ENCODE data around the gene MSI2. TPM values are rescaled to one million over a fixed set of nuclear protein-coding genes. Genes with fewer than 3 reads are reported as not detected.

MSI2 gene
- total RNA-seq, 4 donors from 2014 or later: 27.3 to 50.4 (median 36.8) TPM

DNA sequence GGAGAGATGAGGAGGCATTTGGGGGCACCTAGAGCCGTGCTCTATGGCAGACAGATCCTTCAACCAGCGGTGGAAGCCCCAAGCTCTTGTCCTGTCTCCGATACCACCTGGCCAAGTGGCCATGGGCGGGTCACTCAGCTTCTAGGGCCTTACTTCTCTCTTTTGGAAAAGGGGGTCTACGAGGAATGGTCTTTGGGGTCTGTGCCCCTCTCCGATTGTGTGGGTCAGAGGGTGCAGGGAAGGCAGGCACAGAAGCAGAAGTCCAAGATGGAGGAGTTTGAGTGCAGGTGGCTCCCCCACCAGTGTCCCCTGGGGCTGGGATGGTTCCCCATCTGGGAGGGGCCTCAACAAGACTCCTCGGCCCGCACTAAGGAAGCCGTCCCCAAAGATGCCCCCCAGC is 372.1 kb downstream of the MSI2 start:
- peaks cover 0 to 68% of the 10 kb centered on the region in 2 donors for H3K36me3 ChIP-seq
- 100% methylated on average over 1 of the region's 9 CpGs; no CpG with 5 or more reads in 1 of the 2 donors for WGBS, 2 donors (ENCODE audit: low coverage in 1 of 2)
- TF ChIP-seq POLR2AphosphoS5 (IDR thresholded peaks at IDR 0.05): no peak
- no peak for TF ChIP-seq EP300 (IDR thresholded peaks at IDR 0.05)
- no peak for TF ChIP-seq CTCF (IDR thresholded peaks at IDR 0.05)
- TF ChIP-seq POLR2A (IDR thresholded peaks at IDR 0.05): no peak
- H3K27ac ChIP-seq: no peak overlapping the region
- no peaks in the 10 kb centered on the region for H3K9me3 ChIP-seq
- no peak for ATAC-seq
- H3K27me3 ChIP-seq: no peaks in the 10 kb centered on the region
- H3K4me3 ChIP-seq: no peak overlapping the region
- H3K4me1 ChIP-seq: peaks cover 0 to 15% (median 0%) of the 10 kb centered on the region in 3 donors

DNA sequence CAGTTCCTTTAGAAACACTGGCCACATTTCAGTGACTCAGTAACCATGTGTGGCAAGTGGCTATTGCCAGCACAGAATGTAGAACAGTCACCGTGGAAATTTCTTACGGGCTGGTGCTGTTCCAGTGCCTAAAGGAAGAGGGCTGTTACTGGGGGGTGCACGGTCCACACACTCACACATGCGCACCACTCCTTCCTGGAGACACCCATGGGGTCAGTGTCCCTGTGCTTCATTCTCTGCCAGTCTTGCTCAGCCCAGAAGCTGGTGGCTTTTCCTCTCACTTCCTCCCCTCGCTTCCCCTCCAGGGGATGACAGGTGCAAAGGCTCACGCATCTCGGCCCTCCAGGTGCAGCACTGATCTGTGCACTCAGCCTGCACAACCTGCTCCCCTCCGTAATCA is 373.1 kb downstream of the MSI2 start:
- H3K4me1 ChIP-seq: peaks cover 0 to 5% (median 0%) of the 10 kb centered on the region in 3 donors
- 75 to 78% methylated on average over 4 to 7 of the region's 8 CpGs for WGBS, 2 donors (ENCODE audit: low coverage in 1 of 2)
- no peaks in the 10 kb centered on the region for H3K9me3 ChIP-seq
- H3K36me3 ChIP-seq: peaks cover 0 to 74% of the 10 kb centered on the region in 2 donors
- H3K27ac ChIP-seq: no peak overlapping the region
- no peak overlapping the region for H3K4me3 ChIP-seq
- TF ChIP-seq EP300 (IDR thresholded peaks at IDR 0.05) (no peak), POLR2A (IDR thresholded peaks at IDR 0.05) (no peak), CTCF (IDR thresholded peaks at IDR 0.05) (no peak), POLR2AphosphoS5 (IDR thresholded peaks at IDR 0.05) (no peak)
- ATAC-seq: no peak
- no peaks in the 10 kb centered on the region for H3K27me3 ChIP-seq

DNA sequence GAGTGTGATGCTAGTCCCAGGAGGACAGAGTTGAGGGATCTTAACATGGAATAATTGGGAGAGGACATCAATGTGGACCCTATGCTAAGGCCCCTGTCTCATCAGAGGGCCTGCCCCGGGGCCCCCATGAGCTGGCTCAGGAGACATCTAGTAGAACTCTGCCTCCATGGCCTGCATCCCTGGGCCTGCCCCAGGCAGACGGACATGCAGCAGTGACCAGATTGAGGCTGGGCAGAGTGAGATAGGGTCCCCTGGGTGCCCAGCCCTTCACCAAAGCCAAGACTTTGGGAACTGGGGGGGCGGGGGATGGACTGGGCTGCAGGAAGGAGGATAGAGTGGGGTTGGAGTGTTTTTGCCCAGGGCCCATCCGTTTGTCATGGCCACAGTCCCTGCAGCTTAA is 373.6 kb downstream of the MSI2 start:
- H3K4me3 ChIP-seq: no peak overlapping the region
- no peaks in the 10 kb centered on the region for H3K27me3 ChIP-seq
- no peak overlapping the region for H3K27ac ChIP-seq
- TF ChIP-seq EP300 (IDR thresholded peaks at IDR 0.05) (no peak), POLR2AphosphoS5 (IDR thresholded peaks at IDR 0.05) (no peak), POLR2A (IDR thresholded peaks at IDR 0.05) (no peak), CTCF (IDR thresholded peaks at IDR 0.05) (no peak)
- H3K4me1 ChIP-seq: peaks cover 0 to under 1% (median 0%) of the 10 kb centered on the region in 3 donors
- H3K9me3 ChIP-seq: no peaks in the 10 kb centered on the region
- ATAC-seq: no peak
- H3K36me3 ChIP-seq: peaks cover 0 to 74% of the 10 kb centered on the region in 2 donors
- WGBS, 2 donors (ENCODE audit: low coverage in 1 of 2): 100% methylated on average over 1 of the region's 4 CpGs; no CpG with 5 or more reads in 1 of the 2 donors

DNA sequence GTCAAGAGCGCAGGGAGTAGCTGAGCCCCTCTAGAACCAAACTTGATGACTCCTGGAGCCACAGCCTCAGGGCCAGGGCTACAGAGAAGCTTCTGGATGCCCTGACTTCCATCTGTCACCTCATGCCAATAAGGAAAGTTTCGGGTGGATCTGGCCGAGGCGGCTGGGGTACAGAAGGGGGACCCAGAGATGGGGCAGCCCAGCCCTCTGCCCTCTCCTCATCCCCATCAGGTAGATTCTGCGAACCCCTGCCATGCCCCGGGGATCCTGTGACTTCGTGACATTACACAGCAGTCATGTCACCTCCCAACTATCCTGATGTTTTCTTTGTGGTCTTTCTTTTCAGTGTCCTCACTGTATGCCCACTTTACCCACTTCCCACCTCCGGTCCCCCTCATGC is 374.4 kb downstream of the MSI2 start:
- Histone ChIP-seq H3K27ac (no peak overlapping the region), H3K9me3 (no peaks in the 10 kb centered on the region), H3K4me3 (no peak overlapping the region), H3K4me1 (no peaks in the 10 kb centered on the region), H3K36me3 (peaks cover 0 to 77% of the 10 kb centered on the region in 2 donors), H3K27me3 (no peaks in the 10 kb centered on the region)
- 100% methylated on average over 7 of the region's 8 CpGs; no CpG with 5 or more reads in 1 of the 2 donors for WGBS, 2 donors (ENCODE audit: low coverage in 1 of 2)
- TF ChIP-seq POLR2A (IDR thresholded peaks at IDR 0.05) (no peak), CTCF (IDR thresholded peaks at IDR 0.05) (no peak), EP300 (IDR thresholded peaks at IDR 0.05) (no peak), POLR2AphosphoS5 (IDR thresholded peaks at IDR 0.05) (no peak)
- no peak for ATAC-seq

GRCh38 chr17:57631871-57632270 is 375.5 kb downstream of the MSI2 start:
- WGBS, 2 donors (ENCODE audit: low coverage in 1 of 2): 82 to 90% methylated on average over 2 to 5 of the region's 6 CpGs
- TF ChIP-seq EP300 (IDR thresholded peaks at IDR 0.05) (no peak), CTCF (IDR thresholded peaks at IDR 0.05) (no peak), POLR2A (IDR thresholded peaks at IDR 0.05) (no peak), POLR2AphosphoS5 (IDR thresholded peaks at IDR 0.05) (no peak)
- Histone ChIP-seq H3K27ac (no peak overlapping the region), H3K27me3 (no peaks in the 10 kb centered on the region), H3K36me3 (peaks cover 0 to 70% of the 10 kb centered on the region in 2 donors), H3K9me3 (no peaks in the 10 kb centered on the region), H3K4me3 (no peak overlapping the region), H3K4me1 (no peaks in the 10 kb centered on the region)
- no peak for ATAC-seq

All from gastroesophageal sphincter (tissue), 4 donors.